ENCODE results near the gene PAFAH1B1.

Gene PAFAH1B1

GRCh38 chr17:2580151-2580550, 13.3 kb upstream of the PAFAH1B1 start:
- no peaks in the 10 kb centered on the region for H3K4me1 Mint-ChIP-seq
- no peaks in the 10 kb centered on the region for H3K9me3 Mint-ChIP-seq
- no peak overlapping the region for H3K4me3 Mint-ChIP-seq
- H3K27me3 Mint-ChIP-seq, result peaks cover 2% of the 10 kb centered on the region
- H3K27ac Mint-ChIP-seq, result no peak overlapping the region
- H3K36me3 Mint-ChIP-seq, result no peaks in the 10 kb centered on the region

GRCh38 chr17:2580661-2581060, 12.8 kb upstream of the PAFAH1B1 start:
- H3K9me3 Mint-ChIP-seq, result no peaks in the 10 kb centered on the region
- no peaks in the 10 kb centered on the region for H3K4me1 Mint-ChIP-seq
- no peak overlapping the region for H3K27ac Mint-ChIP-seq

GRCh38 chr17:2582493-2582892, 11.0 kb upstream of the PAFAH1B1 start:
- Mint-ChIP-seq H3K27me3 (peaks cover 2% of the 10 kb centered on the region), H3K36me3 (no peaks in the 10 kb centered on the region), H3K9me3 (no peaks in the 10 kb centered on the region), H3K27ac (no peak overlapping the region), H3K4me3 (no peak overlapping the region), H3K4me1 (no peaks in the 10 kb centered on the region)

More at GRCh38 chr17:2580661-2581060, 12.8 kb upstream of the PAFAH1B1 start:
- Mint-ChIP-seq H3K36me3 (no peaks in the 10 kb centered on the region), H3K27me3 (peaks cover 2% of the 10 kb centered on the region), H3K4me3 (no peak overlapping the region)

GRCh38 chr17:2591040-2591640, 2.3 kb upstream of the PAFAH1B1 start:
- Mint-ChIP-seq H3K36me3 (no peaks in the 10 kb centered on the region), H3K27me3 (no peaks in the 10 kb centered on the region), H3K4me3 (no peak overlapping the region)

GRCh38 chr17:2593821-2594721, 617 bp downstream of the PAFAH1B1 start:
- Mint-ChIP-seq H3K4me1 (peaks cover 34% of the 10 kb centered on the region), H3K4me3 (peak overlapping the region; percentile 95), H3K27me3 (no peaks in the 10 kb centered on the region), H3K9me3 (no peaks in the 10 kb centered on the region), H3K36me3 (peaks cover 1% of the 10 kb centered on the region), H3K27ac (peak overlapping the region; percentile 92)

More at GRCh38 chr17:2591040-2591640, 2.3 kb upstream of the PAFAH1B1 start:
- Mint-ChIP-seq H3K27ac (no peak overlapping the region), H3K9me3 (no peaks in the 10 kb centered on the region), H3K4me1 (peaks cover 7% of the 10 kb centered on the region)

- H3K9me3 Mint-ChIP-seq, result no peaks in the 10 kb centered on the region
- H3K27ac Mint-ChIP-seq, result peak overlapping the region; percentile 92
- peaks cover 1% of the 10 kb centered on the region for H3K36me3 Mint-ChIP-seq
- peak overlapping the region; percentile 95 for H3K4me3 Mint-ChIP-seq
- no peaks in the 10 kb centered on the region for H3K27me3 Mint-ChIP-seq
- H3K4me1 Mint-ChIP-seq, result peaks cover 40% of the 10 kb centered on the region
Measured at GRCh38 chr17:2594722-2595599, 1.5 kb downstream of the PAFAH1B1 start.

- peak overlapping the region; percentile 95 for H3K4me3 Mint-ChIP-seq
- H3K36me3 Mint-ChIP-seq, result peaks cover 1% of the 10 kb centered on the region
- no peaks in the 10 kb centered on the region for H3K27me3 Mint-ChIP-seq
- no peaks in the 10 kb centered on the region for H3K9me3 Mint-ChIP-seq
- peaks cover 40% of the 10 kb centered on the region for H3K4me1 Mint-ChIP-seq
- H3K27ac Mint-ChIP-seq, result no peak overlapping the region
Measured at GRCh38 chr17:2595716-2596115, 2.3 kb downstream of the PAFAH1B1 start.

- Mint-ChIP-seq H3K4me1 (peaks cover 60% of the 10 kb centered on the region), H3K27me3 (no peaks in the 10 kb centered on the region), H3K9me3 (no peaks in the 10 kb centered on the region), H3K36me3 (peaks cover 1% of the 10 kb centered on the region), H3K4me3 (peak overlapping the region; percentile 73), H3K27ac (no peak overlapping the region)
Measured at GRCh38 chr17:2598166-2598565, 4.7 kb downstream of the PAFAH1B1 start.

- Mint-ChIP-seq H3K27ac (peak overlapping the region; percentile 38), H3K4me3 (peak overlapping the region; percentile 24), H3K9me3 (no peaks in the 10 kb centered on the region), H3K36me3 (peaks cover 8% of the 10 kb centered on the region), H3K27me3 (no peaks in the 10 kb centered on the region), H3K4me1 (peaks cover 68% of the 10 kb centered on the region)
Measured at GRCh38 chr17:2602597-2603017, 9.2 kb downstream of the PAFAH1B1 start.

- peaks cover 9% of the 10 kb centered on the region for H3K36me3 Mint-ChIP-seq
- H3K9me3 Mint-ChIP-seq, result no peaks in the 10 kb centered on the region
- H3K4me3 Mint-ChIP-seq, result no peak overlapping the region
- peaks cover 69% of the 10 kb centered on the region for H3K4me1 Mint-ChIP-seq
- no peaks in the 10 kb centered on the region for H3K27me3 Mint-ChIP-seq
- H3K27ac Mint-ChIP-seq, result no peak overlapping the region
Measured at GRCh38 chr17:2608350-2608913, 15.0 kb downstream of the PAFAH1B1 start.

GRCh38 chr17:2609091-2609490, 15.6 kb downstream of the PAFAH1B1 start:
- no peak overlapping the region for H3K27ac Mint-ChIP-seq
- no peak overlapping the region for H3K4me3 Mint-ChIP-seq
- H3K9me3 Mint-ChIP-seq, result no peaks in the 10 kb centered on the region
- H3K27me3 Mint-ChIP-seq, result no peaks in the 10 kb centered on the region
- H3K36me3 Mint-ChIP-seq, result peaks cover 9% of the 10 kb centered on the region
- peaks cover 69% of the 10 kb centered on the region for H3K4me1 Mint-ChIP-seq

GRCh38 chr17:2610195-2611175, 17.0 kb downstream of the PAFAH1B1 start:
- no peaks in the 10 kb centered on the region for H3K9me3 Mint-ChIP-seq
- no peaks in the 10 kb centered on the region for H3K27me3 Mint-ChIP-seq
- H3K4me3 Mint-ChIP-seq, result no peak overlapping the region
- no peak overlapping the region for H3K27ac Mint-ChIP-seq
- H3K4me1 Mint-ChIP-seq, result peaks cover 67% of the 10 kb centered on the region
- peaks cover 3% of the 10 kb centered on the region for H3K36me3 Mint-ChIP-seq

GRCh38 chr17:2611627-2612026, 18.2 kb downstream of the PAFAH1B1 start:
- H3K4me1 Mint-ChIP-seq, result peaks cover 73% of the 10 kb centered on the region
- H3K9me3 Mint-ChIP-seq, result no peaks in the 10 kb centered on the region
- no peaks in the 10 kb centered on the region for H3K27me3 Mint-ChIP-seq
- H3K36me3 Mint-ChIP-seq, result peaks cover 1% of the 10 kb centered on the region
- no peak overlapping the region for H3K4me3 Mint-ChIP-seq
- no peak overlapping the region for H3K27ac Mint-ChIP-seq

GRCh38 chr17:2612630-2613029, 19.2 kb downstream of the PAFAH1B1 start:
- Mint-ChIP-seq H3K36me3 (peaks cover 1% of the 10 kb centered on the region), H3K27me3 (no peaks in the 10 kb centered on the region), H3K27ac (no peak overlapping the region), H3K4me1 (peaks cover 74% of the 10 kb centered on the region), H3K9me3 (no peaks in the 10 kb centered on the region), H3K4me3 (no peak overlapping the region)
